Hematopoietic multipotent progenitor cell (in vitro differentiated cells): ENCODE results near the gene RBM14. TPM values are rescaled to one million over a fixed set of nuclear protein-coding genes. Genes with fewer than 3 reads are reported as not detected.
A peak's percentile ranks its signal among the peaks of the same experiment; 100 is the strongest.
"Not testable (repeated sequence)": the region's sequence is repeated elsewhere in the genome, so short reads cannot be mapped to it uniquely, and the experiment has no call there.

Experiments used
- DNase-seq, 3 donors: peaks; one replicate each; pipeline ENCODE4 v3.0.0-alpha.2; 2011 to 2015; ENCODE audit warnings: low read depth in 2 of 3, low spot score in 2 of 3
- total RNA-seq: library from RNA; depleted of rRNA; stranded (reverse); fragments of >200 nt; gene quantifications from one replicate; pipeline ENCODE4 v1.2.3, GENCODE V29; 2012

The RBM14 gene
- 102 TPM for total RNA-seq

- DNase-seq = peak; percentile 95 to 99 (median 99)
These were observed at the start of gene RBM14 for GRCh38 chr11:66616379-66617154. Gene RBM14, plus strand, starts transcription at chr11:66616630. Its CDS starts 91 bp downstream, at chr11:66616721.

GRCh38 chr11:66567787-66568123, 48.7 kb upstream of the RBM14 start:
- no peak for DNase-seq

GRCh38 chr11:66568124-66568916, 48.1 kb upstream of the RBM14 start, which contains the start of gene CTSF:
Gene CTSF, minus strand, starts transcription at chr11:66568606. Its CDS starts 120 bp downstream, at chr11:66568486.
- DNase-seq = peak in 2 of 3 donors; percentile 70 to 71

- DNase-seq = no peak
These were observed 47.4 kb upstream of the RBM14 start for GRCh38 chr11:66569076-66569475.

GRCh38 chr11:66570079-66570849, 46.2 kb upstream of the RBM14 start:
- DNase-seq = no peak

- DNase-seq = no peak
These were observed 45.6 kb upstream of the RBM14 start for GRCh38 chr11:66570850-66571180.

GRCh38 chr11:66579017-66579606, 37.3 kb upstream of the RBM14 start:
- peak; percentile 58 to 69 (median 64) for DNase-seq

- DNase-seq = no peak
These were observed 35.6 kb upstream of the RBM14 start for GRCh38 chr11:66580803-66581202.

- DNase-seq = no peak
These were observed 35.2 kb upstream of the RBM14 start for GRCh38 chr11:66581261-66581660.

- not testable (repeated sequence) for DNase-seq
These were observed 33.8 kb upstream of the RBM14 start for GRCh38 chr11:66582565-66583147.

- not testable (repeated sequence) for DNase-seq
These were observed 31.0 kb upstream of the RBM14 start for GRCh38 chr11:66585447-66585846.

- no peak for DNase-seq
These were observed 30.3 kb upstream of the RBM14 start for GRCh38 chr11:66586136-66586535.

- not testable (repeated sequence) for DNase-seq
These were observed 27.1 kb upstream of the RBM14 start for GRCh38 chr11:66589315-66589714.

- no peak for DNase-seq
These were observed 26.3 kb upstream of the RBM14 start for GRCh38 chr11:66589996-66590675.

- DNase-seq = no peak
These were observed 25.3 kb upstream of the RBM14 start for GRCh38 chr11:66591175-66591574.

GRCh38 chr11:66592457-66593302, 23.8 kb upstream of the RBM14 start, which contains the start of the genes CCDC87 and CCS:
Gene CCDC87, minus strand, starts transcription at chr11:66593063. Its CDS starts 48 bp downstream, at chr11:66593015.
Gene CCS, plus strand, starts transcription at chr11:66593185. Its CDS starts 77 bp downstream, at chr11:66593262.
- DNase-seq = peak; percentile 96 to 98 (median 97)

GRCh38 chr11:66593303-66593635, 23.2 kb upstream of the RBM14 start:
- DNase-seq = no peak

GRCh38 chr11:66593650-66594049, 22.8 kb upstream of the RBM14 start:
- no peak for DNase-seq
